ENCODE measurements around the gene NAALADL2.

DNA sequence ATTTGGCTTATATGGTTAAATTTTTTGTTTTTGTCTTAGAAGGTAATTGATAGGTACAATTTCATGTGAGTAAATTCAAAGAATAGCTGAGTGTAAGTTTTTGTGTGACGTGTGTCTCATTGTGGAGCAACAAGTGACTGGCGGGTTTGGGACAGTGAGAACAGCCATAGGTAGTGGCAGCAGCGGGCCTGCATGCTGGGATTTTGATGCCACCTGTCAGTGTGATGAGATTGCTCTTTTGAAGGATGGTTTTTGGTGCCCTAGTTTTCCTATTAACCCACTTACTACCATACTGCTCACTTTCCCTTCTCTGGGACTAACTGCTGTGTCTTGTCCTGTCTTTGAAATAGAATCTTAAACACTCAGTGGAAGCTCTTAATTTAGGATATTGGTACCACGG, 522.6 kb downstream of the NAALADL2 start:
- no peak for TF ChIP-seq POLR2A (IDR thresholded peaks at IDR 0.05; ENCODE audit: control extremely low read depth in 1 of 2, low read depth in 2 of 2, low read length in 2 of 2)
- no peak for TF ChIP-seq SIN3A (conservative IDR thresholded peaks at IDR 0.05 in 1 of 2, IDR thresholded peaks at IDR 0.05 in 1 of 2; ENCODE audit: low read depth in 1 of 2, low read length in 2 of 2)
- TF ChIP-seq, protein P1, sequence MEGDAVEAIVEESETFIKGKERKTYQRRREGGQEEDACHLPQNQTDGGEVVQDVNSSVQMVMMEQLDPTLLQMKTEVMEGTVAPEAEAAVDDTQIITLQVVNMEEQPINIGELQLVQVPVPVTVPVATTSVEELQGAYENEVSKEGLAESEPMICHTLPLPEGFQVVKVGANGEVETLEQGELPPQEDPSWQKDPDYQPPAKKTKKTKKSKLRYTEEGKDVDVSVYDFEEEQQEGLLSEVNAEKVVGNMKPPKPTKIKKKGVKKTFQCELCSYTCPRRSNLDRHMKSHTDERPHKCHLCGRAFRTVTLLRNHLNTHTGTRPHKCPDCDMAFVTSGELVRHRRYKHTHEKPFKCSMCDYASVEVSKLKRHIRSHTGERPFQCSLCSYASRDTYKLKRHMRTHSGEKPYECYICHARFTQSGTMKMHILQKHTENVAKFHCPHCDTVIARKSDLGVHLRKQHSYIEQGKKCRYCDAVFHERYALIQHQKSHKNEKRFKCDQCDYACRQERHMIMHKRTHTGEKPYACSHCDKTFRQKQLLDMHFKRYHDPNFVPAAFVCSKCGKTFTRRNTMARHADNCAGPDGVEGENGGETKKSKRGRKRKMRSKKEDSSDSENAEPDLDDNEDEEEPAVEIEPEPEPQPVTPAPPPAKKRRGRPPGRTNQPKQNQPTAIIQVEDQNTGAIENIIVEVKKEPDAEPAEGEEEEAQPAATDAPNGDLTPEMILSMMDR (IDR thresholded peaks at IDR 0.05; ENCODE audit: control extremely low read depth in 1 of 3, insufficient read depth in 1 of 3, low read depth in 1 of 3, low read length in 3 of 3), result no peak
- TF ChIP-seq CHD2 (IDR thresholded peaks at IDR 0.05; ENCODE audit: low read length), result no peak
- TF ChIP-seq SRF (IDR thresholded peaks at IDR 0.05; ENCODE audit: low read depth, low read length), result no peak
- no peak for TF ChIP-seq EP300 (IDR thresholded peaks at IDR 0.05; ENCODE audit: borderline replicate concordance in 1 of 2, low read depth in 2 of 2, low read length in 2 of 2)
- no peak for TF ChIP-seq TEAD4 (IDR thresholded peaks at IDR 0.05; ENCODE audit: low read depth, low read length)
- no peak for TF ChIP-seq SP1 (IDR thresholded peaks at IDR 0.05; ENCODE audit: low read depth, low read length)
